PFSK-1 (cell line): Measurements from ENCODE around the gene POLL.

Experiments
- FOXP2 ChIP-seq: optimal IDR thresholded peaks from 2 replicates; pipeline ENCODE3; 2011; ENCODE audit warnings: borderline replicate concordance, control low read depth, inconsistent platforms; ENCODE audit not compliant: insufficient read depth; ENCODE audit errors: extremely low read length, extremely low read depth
- POLR2AphosphoS5 ChIP-seq: IDR thresholded peaks from 2 replicates; pipeline ENCODE4 v1.6.1; 2012; ENCODE audit warnings: low read depth, mild to moderate bottlenecking, control low read depth, low read length, moderate library complexity
- REST ChIP-seq, 2 experiments: IDR thresholded peaks; 2 replicates each; pipeline versions ENCODE4 v1.6.1 to v1.8.0; 2011 to 2012; ENCODE audit warnings: low read depth in 2 of 2, low read length in 2 of 2, control low read depth in 1 of 2, inconsistent platforms in 1 of 2, mild to moderate bottlenecking in 1 of 2, moderate library complexity in 1 of 2; ENCODE audit not compliant: insufficient read depth in 1 of 2
- SIN3A ChIP-seq: IDR thresholded peaks from 2 replicates; pipeline ENCODE4 v1.6.1; 2012; ENCODE audit warnings: mild to moderate bottlenecking, low read length, moderate library complexity, borderline replicate concordance; ENCODE audit not compliant: insufficient read depth
- TAF1 ChIP-seq: IDR thresholded peaks from 2 replicates; pipeline ENCODE4 v1.6.1; 2012; ENCODE audit warnings: low read length, control low read depth, borderline replicate concordance; ENCODE audit not compliant: insufficient read depth

Gene POLL

GRCh38 chr10:101578803-101579515 lies 9.1 kb downstream of the POLL start:
- TF ChIP-seq FOXP2 (no peak), SIN3A (no peak)

GRCh38 chr10:101578192-101578591 lies 9.9 kb downstream of the POLL start:
- TF ChIP-seq FOXP2 = no peak
- TF ChIP-seq REST (IDR thresholded peaks at IDR 0.05; ENCODE audit: insufficient read depth in 1 of 2, low read depth in 2 of 2, low read length in 2 of 2) = no peak
- no peak for TF ChIP-seq POLR2AphosphoS5
- TF ChIP-seq SIN3A = no peak
- no peak for TF ChIP-seq TAF1

GRCh38 chr10:101577121-101577871 lies 10.8 kb downstream of the POLL start:
- no peak for TF ChIP-seq FOXP2
- TF ChIP-seq POLR2AphosphoS5 = no peak
- no peak for TF ChIP-seq REST (IDR thresholded peaks at IDR 0.05; ENCODE audit: insufficient read depth in 1 of 2, low read depth in 2 of 2, low read length in 2 of 2)
- TF ChIP-seq TAF1 = no peak
- no peak for TF ChIP-seq SIN3A

- TF ChIP-seq FOXP2 = no peak
- TF ChIP-seq REST (IDR thresholded peaks at IDR 0.05; ENCODE audit: insufficient read depth in 1 of 2, low read depth in 2 of 2, low read length in 2 of 2) = no peak
- TF ChIP-seq POLR2AphosphoS5 = no peak
- TF ChIP-seq SIN3A = no peak
- TF ChIP-seq TAF1 = no peak
Measured at GRCh38 chr10:101576211-101576863, 11.7 kb downstream of the POLL start.

- TF ChIP-seq REST (IDR thresholded peaks at IDR 0.05; ENCODE audit: insufficient read depth in 1 of 2, low read depth in 2 of 2, low read length in 2 of 2) (no peak), FOXP2 (no peak), SIN3A (no peak), POLR2AphosphoS5 (no peak), TAF1 (no peak)
Measured at GRCh38 chr10:101575580-101576210, 12.4 kb downstream of the POLL start.
